ENCODE results near the gene NAA80. TPM values are rescaled to one million over a fixed set of nuclear protein-coding genes. Genes with fewer than 3 reads are reported as not detected.

The NAA80 gene
- total and polyA plus RNA-seq, 2 of the 8 experiments (the other 6 are each of a cell fraction or from before 2014, with no cell fraction given), result 11.3 to 16.7 TPM

DNA sequence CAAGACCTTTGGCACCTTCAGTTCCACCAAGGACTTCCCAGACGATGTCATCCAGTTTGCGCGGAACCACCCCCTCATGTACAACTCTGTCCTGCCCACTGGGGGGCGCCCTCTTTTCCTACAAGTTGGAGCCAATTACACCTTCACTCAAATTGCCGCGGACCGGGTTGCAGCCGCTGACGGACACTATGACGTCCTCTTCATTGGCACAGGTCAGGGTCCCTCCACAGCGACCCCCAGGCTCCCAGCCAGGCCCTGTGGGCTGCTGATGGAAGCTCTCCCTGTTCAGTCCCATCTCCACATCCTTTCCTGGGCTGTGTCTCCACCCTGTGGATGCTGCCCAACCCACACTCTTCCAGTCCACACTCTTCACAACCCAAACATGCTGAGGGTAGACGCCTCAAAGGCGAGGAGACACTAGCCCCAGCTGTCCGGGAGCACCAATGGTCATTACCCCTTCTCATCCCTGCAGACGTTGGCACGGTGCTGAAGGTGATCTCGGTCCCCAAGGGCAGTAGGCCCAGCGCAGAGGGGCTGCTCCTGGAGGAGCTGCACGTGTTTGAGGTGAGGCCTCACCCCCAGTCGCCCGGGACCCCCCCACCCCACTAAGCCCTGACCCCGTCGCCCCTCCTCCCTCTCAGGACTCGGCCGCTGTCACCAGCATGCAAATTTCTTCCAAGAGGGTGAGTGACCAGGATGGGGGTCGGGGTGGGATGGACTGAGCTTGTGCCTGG is 24.7 kb downstream of the NAA80 start:
- Histone ChIP-seq H2BK120ac (replicated peaks; ENCODE audit: low read depth, low read length) (no peak overlapping the region), H3K9ac (replicated peaks in 1 of 4; ENCODE audit: extremely low read depth in 1 of 4, low read depth in 3 of 4, low read length in 3 of 4) (no peak overlapping the region; a peak in 1 of 7 replicates), H2AFZ (ENCODE audit: low read length) (no peak overlapping the region), H3K27me3 (replicated peaks in 1 of 4; ENCODE audit: control insufficient read depth in 3 of 4, extremely low read depth in 1 of 4, insufficient read depth in 3 of 4, low read length in 3 of 4) (peaks cover 27 to 54% (median 43%) of the 10 kb centered on the region in 4 experiments), H3K4me2 (ENCODE audit: insufficient read depth in 1 of 2, low read depth in 2 of 2, low read length in 2 of 2) (peak overlapping the region; percentile 53 to 86), H4K5ac (ENCODE audit: insufficient read length, low read depth, low read length) (no peak overlapping the region), H3K4ac (replicated peaks; ENCODE audit: insufficient read length, low read depth, low read length) (peak overlapping the region; percentile 44), H4K20me1 (replicated peaks in 1 of 2; ENCODE audit: control insufficient read depth in 1 of 2, insufficient read depth in 2 of 2, low read length in 2 of 2) (no peaks in the 10 kb centered on the region), H3K4me1 (replicated peaks in 1 of 4; ENCODE audit: control insufficient read depth in 3 of 4, insufficient read depth in 4 of 4, low read length in 3 of 4) (peaks cover 0 to 13% (median 12%) of the 10 kb centered on the region in 4 experiments; a peak in 5 of 7 replicates), H2BK5ac (ENCODE audit: low read depth, low read length) (no peak overlapping the region), H2BK12ac (ENCODE audit: low read depth, low read length) (0 out of 2 replicates have a peak overlapping the region, but pooled peaks have one; percentile 81), H3K56ac (replicated peaks; ENCODE audit: insufficient read length, low read depth, low read length) (no peak overlapping the region), H2BK20ac (ENCODE audit: low read length) (no peak overlapping the region), H3K36me3 (ENCODE audit: control insufficient read depth in 2 of 4, insufficient read depth in 4 of 4, low read length in 3 of 4) (no peaks in the 10 kb centered on the region), H3K9me3 (ENCODE audit: insufficient read depth in 2 of 2, low read depth in 1 of 2, low read length in 1 of 2) (no peaks in the 10 kb centered on the region; a peak in 1 of 4 replicates), H3K23ac (ENCODE audit: insufficient read length) (no peak overlapping the region), H2AK5ac (ENCODE audit: low read depth, low read length) (no peak overlapping the region), H3K18ac (ENCODE audit: extremely low read depth, low read length) (no peak overlapping the region), H4K8ac (ENCODE audit: extremely low read depth, insufficient read depth, low read length) (no peak overlapping the region), H3K14ac (ENCODE audit: insufficient read length) (no peak overlapping the region), H3K4me3 (ENCODE audit: extremely low read depth in 1 of 4, insufficient read depth in 2 of 4, low read depth in 3 of 4, low read length in 4 of 4) (peak overlapping the region in 2 of 4 experiments; percentile 32 to 61; a peak in 3 of 8 replicates), H2BK15ac (ENCODE audit: low read length) (no peak overlapping the region; the same call in 1 of the 2 replicates), H3K79me2 (ENCODE audit: control insufficient read depth in 1 of 2, insufficient read depth in 2 of 2, low read length in 2 of 2) (no peaks in the 10 kb centered on the region), H3K79me1 (ENCODE audit: low read depth, low read length) (no peaks in the 10 kb centered on the region), H3K23me2 (ENCODE audit: low read depth, low read length) (peaks cover 2% of the 10 kb centered on the region; the same call in 1 of the 2 replicates), H3K27ac (ENCODE audit: low read depth, low read length) (no peak overlapping the region), H4K91ac (replicated peaks; ENCODE audit: insufficient read length, low read length) (peak overlapping the region; percentile 90)
- ChIA-PET POLR2A (ENCODE audit: partially characterized antibody) (interaction anchor here (0.6 to 9.6 kb wide), 14 partner anchors 8 to 747 kb away, joined by 3 to 122 read pairs (median 4); partner anchors contain the start of gene IFRD2), CTCF (ENCODE audit: partially characterized antibody) (interaction anchor here (0.6 to 53.5 kb wide), 24 partner anchors 9 to 484 kb away, joined by 3 to 2149 read pairs (median 4); partner anchors contain the start of genes GNAI2, GNAT1, HYAL2 and IFRD2)
- WGBS, 2 experiments (ENCODE audit: extremely low coverage in 1 of 2, insufficient coverage in 1 of 2, insufficient read length in 1 of 2, insufficient replicate concordance in 2 of 2, low coverage in 1 of 2, low lambda C conversion rate in 2 of 2, missing lambda C conversion rate in 1 of 2), result 29% methylated on average over 20 of the region's 26 CpGs; no CpG with 5 or more reads in 1 of the 2 experiments
- DNase-seq (ENCODE audit: low read depth in 1 of 2, low spot score in 2 of 2) (peak in 1 of 2 experiments; percentile 94), FAIRE-seq (peak; percentile 88)
- TF ChIP-seq EGR1 (IDR thresholded peaks at IDR 0.05; ENCODE audit: borderline replicate concordance, low read depth, low read length) (peak; percentile 75), SIRT6 (IDR thresholded peaks at IDR 0.05; ENCODE audit: low read length) (no peak), HDAC2 (IDR thresholded peaks at IDR 0.05; ENCODE audit: borderline replicate concordance in 1 of 2, low read depth in 2 of 2, low read length in 2 of 2) (0 out of 4 replicates have a peak, but pooled peaks of 1 of the 2 experiments have one; percentile 14), CREB1 (IDR thresholded peaks at IDR 0.05) (peak; percentile 82), RAD21 (IDR thresholded peaks at IDR 0.05 in 1 of 2, conservative IDR thresholded peaks at IDR 0.05 in 1 of 2; ENCODE audit: low read depth in 2 of 2, low read length in 2 of 2) (peak; percentile 37 to 57), EZH2 (IDR thresholded peaks at IDR 0.05; ENCODE audit: low read depth, low read length, severe bottlenecking) (peak; percentile 10), SIN3A (conservative IDR thresholded peaks at IDR 0.05 in 1 of 2, IDR thresholded peaks at IDR 0.05 in 1 of 2; ENCODE audit: low read depth in 1 of 2, low read length in 2 of 2) (peak in 1 of 2 experiments; percentile 51; a peak in 1 of 4 replicates), JUND (IDR thresholded peaks at IDR 0.05; ENCODE audit: low read length) (peak; percentile 56)
- TF ChIP-seq, protein P1, sequence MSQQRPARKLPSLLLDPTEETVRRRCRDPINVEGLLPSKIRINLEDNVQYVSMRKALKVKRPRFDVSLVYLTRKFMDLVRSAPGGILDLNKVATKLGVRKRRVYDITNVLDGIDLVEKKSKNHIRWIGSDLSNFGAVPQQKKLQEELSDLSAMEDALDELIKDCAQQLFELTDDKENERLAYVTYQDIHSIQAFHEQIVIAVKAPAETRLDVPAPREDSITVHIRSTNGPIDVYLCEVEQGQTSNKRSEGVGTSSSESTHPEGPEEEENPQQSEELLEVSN (IDR thresholded peaks at IDR 0.05), result peak; percentile 58

Measured in H1 (cell line).